Measurements from ENCODE around the gene TMIGD1.

Gene TMIGD1

GRCh38 chr17:30299000-30299399, 34.9 kb downstream of the TMIGD1 start:
- Histone ChIP-seq H3K27ac (ENCODE audit: poor library complexity, severe bottlenecking) (no peak overlapping the region), H3K36me3 (ENCODE audit: low read depth) (no peaks in the 10 kb centered on the region), H3K4me1 (ENCODE audit: insufficient read depth, poor library complexity, severe bottlenecking) (no peaks in the 10 kb centered on the region), H3K27me3 (ENCODE audit: insufficient read depth, poor library complexity, severe bottlenecking) (no peaks in the 10 kb centered on the region), H3K4me3 (ENCODE audit: severe bottlenecking) (no peak overlapping the region), H3K9me3 (ENCODE audit: severe bottlenecking) (no peaks in the 10 kb centered on the region)
- peak; percentile 45 for TF ChIP-seq CTCF (IDR thresholded peaks at IDR 0.05; ENCODE audit: poor library complexity, severe bottlenecking)
- no peak for DNase-seq (ENCODE audit: low spot score)
- no peak for ATAC-seq (ENCODE audit: low read depth)

- Histone ChIP-seq H3K4me1 (ENCODE audit: insufficient read depth, poor library complexity, severe bottlenecking) (no peaks in the 10 kb centered on the region), H3K9me3 (ENCODE audit: severe bottlenecking) (no peaks in the 10 kb centered on the region), H3K4me3 (ENCODE audit: severe bottlenecking) (no peak overlapping the region), H3K27me3 (ENCODE audit: insufficient read depth, poor library complexity, severe bottlenecking) (no peaks in the 10 kb centered on the region), H3K27ac (ENCODE audit: poor library complexity, severe bottlenecking) (no peak overlapping the region), H3K36me3 (ENCODE audit: low read depth) (no peaks in the 10 kb centered on the region)
- DNase-seq (ENCODE audit: low spot score): no peak
- ATAC-seq (ENCODE audit: low read depth): peak; percentile 21; the same call in 1 of the 3 replicates
- TF ChIP-seq CTCF (IDR thresholded peaks at IDR 0.05; ENCODE audit: poor library complexity, severe bottlenecking): no peak
These were observed 36.1 kb downstream of the TMIGD1 start for GRCh38 chr17:30297715-30298114.

GRCh38 chr17:30296499-30297080, 37.3 kb downstream of the TMIGD1 start:
- Histone ChIP-seq H3K27me3 (ENCODE audit: insufficient read depth, poor library complexity, severe bottlenecking) (no peaks in the 10 kb centered on the region), H3K4me1 (ENCODE audit: insufficient read depth, poor library complexity, severe bottlenecking) (no peaks in the 10 kb centered on the region), H3K36me3 (ENCODE audit: low read depth) (no peaks in the 10 kb centered on the region), H3K9me3 (ENCODE audit: severe bottlenecking) (no peaks in the 10 kb centered on the region), H3K27ac (ENCODE audit: poor library complexity, severe bottlenecking) (no peak overlapping the region), H3K4me3 (ENCODE audit: severe bottlenecking) (no peak overlapping the region)
- no peak for ATAC-seq (ENCODE audit: low read depth)
- no peak for DNase-seq (ENCODE audit: low spot score)
- no peak for TF ChIP-seq CTCF (IDR thresholded peaks at IDR 0.05; ENCODE audit: poor library complexity, severe bottlenecking)

- Histone ChIP-seq H3K27me3 (ENCODE audit: insufficient read depth, poor library complexity, severe bottlenecking) (no peaks in the 10 kb centered on the region), H3K4me3 (ENCODE audit: severe bottlenecking) (peak overlapping the region; percentile 73), H3K36me3 (ENCODE audit: low read depth) (peaks cover 32% of the 10 kb centered on the region), H3K27ac (ENCODE audit: poor library complexity, severe bottlenecking) (peak overlapping the region; percentile 37), H3K4me1 (ENCODE audit: insufficient read depth, poor library complexity, severe bottlenecking) (peaks cover 8% of the 10 kb centered on the region), H3K9me3 (ENCODE audit: severe bottlenecking) (no peaks in the 10 kb centered on the region)
- peak; percentile 6; the same call in 2 of the 3 replicates for ATAC-seq (ENCODE audit: low read depth)
- DNase-seq (ENCODE audit: low spot score): no peak
- TF ChIP-seq CTCF (IDR thresholded peaks at IDR 0.05; ENCODE audit: poor library complexity, severe bottlenecking): no peak
These were observed 41.5 kb downstream of the TMIGD1 start for GRCh38 chr17:30292286-30292858.

Data from RWPE2 (cell line).